Hepatocyte (in vitro differentiated cells): ENCODE data around the gene GALNT14. TPM values are rescaled to one million over a fixed set of nuclear protein-coding genes. Genes with fewer than 3 reads are reported as not detected.

Source experiments
- DNase-seq: peaks from one replicate; pipeline ENCODE4 v3.0.0-alpha.2; 2016; ENCODE audit warnings: low spot score
- H2AFZ ChIP-seq: fragments of 200-600 bp; sonication (generic); 2 replicates; pipeline ENCODE4 v1.6.0; 2016; ENCODE audit warnings: antibody characterized with exemption, mild to moderate bottlenecking
- H3K27ac ChIP-seq: fragments of 200-600 bp; sonication (generic); 2 replicates; pipeline ENCODE4 v1.5.1; 2016; ENCODE audit warnings: mild to moderate bottlenecking
- H3K27me3 ChIP-seq: fragments of 200-600 bp; sonication (generic); 2 replicates; pipeline ENCODE4 v1.6.1; 2016
- H3K36me3 ChIP-seq: fragments of 200-600 bp; sonication (generic); replicated peaks from 2 replicates; pipeline ENCODE4 v1.5.1; 2016; ENCODE audit warnings: low read depth; ENCODE audit not compliant: insufficient read depth
- H3K4me1 ChIP-seq: fragments of 200-600 bp; sonication (generic); 2 replicates; pipeline ENCODE4 v1.5.1; 2016; ENCODE audit warnings: mild to moderate bottlenecking, moderate library complexity; ENCODE audit not compliant: insufficient read depth
- H3K4me2 ChIP-seq: fragments of 200-600 bp; sonication (generic); 2 replicates; pipeline ENCODE4 v1.6.0; 2016
- H3K4me3 ChIP-seq: fragments of 200-600 bp; sonication (generic); 2 replicates; pipeline ENCODE4 v1.5.1; 2016; ENCODE audit warnings: mild to moderate bottlenecking
- H3K79me2 ChIP-seq: fragments of 200-600 bp; sonication (generic); 2 replicates; pipeline ENCODE4 v1.6.0; 2017; ENCODE audit warnings: mild to moderate bottlenecking
- H3K9me2 ChIP-seq: fragments of 200-600 bp; sonication (generic); replicated peaks from 2 replicates; pipeline ENCODE4 v1.6.0; 2017; ENCODE audit warnings: mild to moderate bottlenecking; ENCODE audit not compliant: insufficient read depth
- H3K9me3 ChIP-seq: fragments of 200-600 bp; sonication (generic); 2 replicates; pipeline ENCODE4 v1.5.1; 2016; ENCODE audit warnings: low read depth, mild to moderate bottlenecking
- H4K20me1 ChIP-seq: fragments of 200-600 bp; sonication (generic); 2 replicates; pipeline ENCODE4 v1.6.0; 2016; ENCODE audit warnings: mild to moderate bottlenecking; ENCODE audit not compliant: insufficient read depth, poor library complexity, severe bottlenecking
- EZH2 ChIP-seq: fragments of 200-600 bp; sonication (generic); IDR thresholded peaks from 2 replicates; pipeline ENCODE4 v1.6.1; 2016; ENCODE audit warnings: antibody characterized with exemption, mild to moderate bottlenecking, borderline replicate concordance
- EZH2phosphoT487 ChIP-seq: fragments of 200-600 bp; sonication (generic); IDR thresholded peaks from one replicate; pipeline ENCODE4 v1.6.1; 2018; ENCODE audit warnings: antibody characterized with exemption, mild to moderate bottlenecking, low read depth, moderate library complexity; ENCODE audit not compliant: unreplicated experiment, severe bottlenecking
- WGBS: methylation state at CpG from one replicate; pipeline ENCODE4 v1.1.6; 2016; ENCODE audit warnings: low lambda C conversion rate; ENCODE audit errors: missing lambda C conversion rate; 5-methylcytosine and 5-hydroxymethylcytosine counted together
- polyA plus RNA-seq: library from polyadenylated mRNA; unstranded; fragments of >200 nt; fragmentation: Nextera tagmentation; extraction: Ambion mirVana; gene quantifications from 2 replicates; pipeline ENCODE4 v1.2.1, GENCODE V29; 2016
- total RNA-seq: library from RNA; depleted of rRNA; stranded (reverse); fragments of >200 nt; gene quantifications from 2 replicates; pipeline ENCODE4 v1.2.3, GENCODE V29; 2014
- TF ChIP-seq, protein P1 (sequence below): fragments of 200-600 bp; sonication (generic); IDR thresholded peaks from 2 replicates; pipeline ENCODE4 v1.5.1; 2016; ENCODE audit warnings: antibody characterized with exemption, mild to moderate bottlenecking; ENCODE audit not compliant: poor library complexity

GALNT14 gene
- total and polyA plus RNA-seq, 2 experiments from 2014 or later = 2.2 to 2.9 TPM

GRCh38 chr2:31066551-31066950 is 71.7 kb downstream of the GALNT14 start:
- DNase-seq = no peak
- Histone ChIP-seq H3K79me2 (no peaks in the 10 kb centered on the region), H2AFZ (no peak overlapping the region), H3K4me2 (no peak overlapping the region), H3K4me3 (no peak overlapping the region), H3K9me2 (no peaks in the 10 kb centered on the region), H3K4me1 (no peaks in the 10 kb centered on the region), H4K20me1 (no peaks in the 10 kb centered on the region), H3K9me3 (no peaks in the 10 kb centered on the region), H3K27ac (no peak overlapping the region), H3K27me3 (no peaks in the 10 kb centered on the region), H3K36me3 (no peaks in the 10 kb centered on the region)
- 74% methylated on average over 6 of the region's 6 CpGs for WGBS
- TF ChIP-seq, protein P1, sequence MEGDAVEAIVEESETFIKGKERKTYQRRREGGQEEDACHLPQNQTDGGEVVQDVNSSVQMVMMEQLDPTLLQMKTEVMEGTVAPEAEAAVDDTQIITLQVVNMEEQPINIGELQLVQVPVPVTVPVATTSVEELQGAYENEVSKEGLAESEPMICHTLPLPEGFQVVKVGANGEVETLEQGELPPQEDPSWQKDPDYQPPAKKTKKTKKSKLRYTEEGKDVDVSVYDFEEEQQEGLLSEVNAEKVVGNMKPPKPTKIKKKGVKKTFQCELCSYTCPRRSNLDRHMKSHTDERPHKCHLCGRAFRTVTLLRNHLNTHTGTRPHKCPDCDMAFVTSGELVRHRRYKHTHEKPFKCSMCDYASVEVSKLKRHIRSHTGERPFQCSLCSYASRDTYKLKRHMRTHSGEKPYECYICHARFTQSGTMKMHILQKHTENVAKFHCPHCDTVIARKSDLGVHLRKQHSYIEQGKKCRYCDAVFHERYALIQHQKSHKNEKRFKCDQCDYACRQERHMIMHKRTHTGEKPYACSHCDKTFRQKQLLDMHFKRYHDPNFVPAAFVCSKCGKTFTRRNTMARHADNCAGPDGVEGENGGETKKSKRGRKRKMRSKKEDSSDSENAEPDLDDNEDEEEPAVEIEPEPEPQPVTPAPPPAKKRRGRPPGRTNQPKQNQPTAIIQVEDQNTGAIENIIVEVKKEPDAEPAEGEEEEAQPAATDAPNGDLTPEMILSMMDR = no peak
- no peak for TF ChIP-seq EZH2phosphoT487
- no peak for TF ChIP-seq EZH2

GRCh38 chr2:31066086-31066485 is 72.2 kb downstream of the GALNT14 start:
- DNase-seq = no peak
- H3K4me1 ChIP-seq = no peaks in the 10 kb centered on the region
- H3K27me3 ChIP-seq = no peaks in the 10 kb centered on the region
- no peak overlapping the region for H3K4me2 ChIP-seq
- no peaks in the 10 kb centered on the region for H3K79me2 ChIP-seq
- H3K36me3 ChIP-seq = no peaks in the 10 kb centered on the region
- no peaks in the 10 kb centered on the region for H4K20me1 ChIP-seq
- H3K4me3 ChIP-seq = no peak overlapping the region
- H3K9me2 ChIP-seq = no peaks in the 10 kb centered on the region
- no peak overlapping the region for H2AFZ ChIP-seq
- WGBS = 72% methylated on average over 8 of the region's 9 CpGs
- no peaks in the 10 kb centered on the region for H3K9me3 ChIP-seq
- no peak overlapping the region for H3K27ac ChIP-seq
- no peak for TF ChIP-seq EZH2
- TF ChIP-seq, protein P1 = no peak
- TF ChIP-seq EZH2phosphoT487 = no peak

DNA sequence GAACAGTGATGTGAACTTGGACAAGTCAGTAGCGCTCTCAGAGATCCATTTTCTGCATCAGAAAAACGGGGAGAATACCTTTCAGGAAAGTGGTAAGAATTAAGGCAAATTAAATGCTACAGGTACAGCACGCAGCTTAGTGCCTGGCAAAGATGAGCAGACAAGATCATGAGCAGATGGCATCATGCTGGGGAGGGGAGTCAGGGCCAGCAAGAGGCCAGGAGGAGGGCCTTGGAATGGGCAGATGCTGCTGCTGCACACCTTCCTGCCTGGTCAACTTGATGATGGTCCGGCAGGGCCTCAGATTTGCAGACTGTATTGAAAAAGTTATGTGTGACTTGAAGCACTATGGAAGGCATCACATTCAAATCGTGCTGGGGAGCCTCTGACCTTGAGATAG is 72.9 kb downstream of the GALNT14 start:
- WGBS = 88% methylated on average over 5 of the region's 5 CpGs
- no peaks in the 10 kb centered on the region for H4K20me1 ChIP-seq
- H3K27me3 ChIP-seq = no peaks in the 10 kb centered on the region
- H3K4me2 ChIP-seq = no peak overlapping the region
- H3K4me3 ChIP-seq = no peak overlapping the region
- no peaks in the 10 kb centered on the region for H3K9me2 ChIP-seq
- H2AFZ ChIP-seq = no peak overlapping the region
- no peak overlapping the region for H3K27ac ChIP-seq
- H3K36me3 ChIP-seq = no peaks in the 10 kb centered on the region
- no peaks in the 10 kb centered on the region for H3K79me2 ChIP-seq
- no peaks in the 10 kb centered on the region for H3K9me3 ChIP-seq
- TF ChIP-seq EZH2phosphoT487 (no peak), EZH2 (no peak)
- TF ChIP-seq, protein P1 = no peak
- no peak for DNase-seq
- H3K4me1 ChIP-seq = no peaks in the 10 kb centered on the region

GRCh38 chr2:31060397-31060796 is 77.8 kb downstream of the GALNT14 start:
- Histone ChIP-seq H3K9me3 (no peaks in the 10 kb centered on the region), H3K36me3 (no peaks in the 10 kb centered on the region), H3K27me3 (no peaks in the 10 kb centered on the region), H3K9me2 (no peaks in the 10 kb centered on the region), H3K4me2 (peak overlapping the region; percentile 46), H4K20me1 (no peaks in the 10 kb centered on the region), H3K4me3 (no peak overlapping the region), H3K27ac (peak overlapping the region; percentile 43), H3K79me2 (no peaks in the 10 kb centered on the region), H2AFZ (no peak overlapping the region), H3K4me1 (peaks cover 4% of the 10 kb centered on the region)
- peak; percentile 47 for DNase-seq
- TF ChIP-seq EZH2phosphoT487 (no peak), EZH2 (no peak)
- TF ChIP-seq, protein P1 = no peak
- 64% methylated on average over 6 of the region's 6 CpGs for WGBS
